Panc1 (cell line): Measurements from ENCODE around the gene GLIS1. TPM values are rescaled to one million over a fixed set of nuclear protein-coding genes. Genes with fewer than 3 reads are reported as not detected.

ENCODE experiments used
- ATAC-seq: fragments of 200-7000 bp; cut with Tn5 transposase; 2 replicates; pipeline ENCODE4 v1.9.1; 2020; ENCODE audit warnings: mild to moderate bottlenecking, moderate library complexity
- BruUV-seq: library from RNA; stranded (reverse); fragments of 400-500 nt; replicated peaks from 2 replicates; lab custom pipeline; 2021; lab: Mats Ljungman, UMichigan
- CTCF ChIA-PET: fragments of 300-600 bp; sonication (Branson Sonifier 250); formaldehyde crosslinking; loops from one replicate; lab custom pipeline; 2022; ENCODE audit warnings: antibody characterized with exemption; lab: Charles Lee
- POLR2A ChIA-PET: fragments of 300-600 bp; sonication (Branson Sonifier 250); formaldehyde crosslinking; loops from one replicate; lab custom pipeline; 2022; ENCODE audit warnings: antibody characterized with exemption; lab: Charles Lee
- DNase-seq: peaks from one replicate; pipeline ENCODE4 v3.0.0-alpha.2; 2010; ENCODE audit warnings: low read depth, low spot score
- H3K27ac ChIP-seq: 2 replicates; pipeline ENCODE4 v1.5.1; 2011; ENCODE audit warnings: mild to moderate bottlenecking, low read length, inconsistent platforms
- H3K27me3 ChIP-seq: fragments of 200-500 bp; sonication (Bioruptor generic); 2 replicates; pipeline ENCODE4 v1.6.0; 2014; ENCODE audit warnings: low read length, inconsistent platforms; ENCODE audit not compliant: control insufficient read depth, insufficient read depth
- H3K36me3 ChIP-seq: fragments of 200-500 bp; sonication (Bioruptor generic); 2 replicates; pipeline ENCODE4 v1.5.1; 2014; ENCODE audit warnings: inconsistent platforms, mild to moderate bottlenecking, low read length, moderate library complexity; ENCODE audit not compliant: control insufficient read depth, insufficient read depth
- H3K4me1 ChIP-seq: 2 replicates; pipeline ENCODE4 v1.5.1; 2011; ENCODE audit warnings: inconsistent platforms, mild to moderate bottlenecking, low read length, moderate library complexity; ENCODE audit not compliant: control insufficient read depth, insufficient read depth
- H3K4me3 ChIP-seq, 2 experiments: 2 replicates each; pipeline ENCODE4 v1.5.1; 2011 to 2012; ENCODE audit warnings: low read depth in 2 of 2, low read length in 2 of 2, mild to moderate bottlenecking in 2 of 2, inconsistent platforms in 1 of 2, moderate library complexity in 1 of 2
- H3K9me3 ChIP-seq: fragments of 200-500 bp; sonication (Bioruptor generic); 2 replicates; pipeline ENCODE4 v1.5.1; 2014; ENCODE audit warnings: low read depth, mild to moderate bottlenecking, inconsistent platforms, low read length, moderate library complexity; ENCODE audit not compliant: control insufficient read depth, insufficient read depth
- POLR2AphosphoS5 ChIP-seq: IDR thresholded peaks from 2 replicates; pipeline ENCODE4 v1.6.1; 2012; ENCODE audit warnings: mild to moderate bottlenecking, low read depth, low read length, moderate library complexity
- SIN3A ChIP-seq: IDR thresholded peaks from 2 replicates; pipeline ENCODE4 v1.6.1; 2012; ENCODE audit warnings: low read depth, mild to moderate bottlenecking, low read length, moderate library complexity, borderline replicate concordance; ENCODE audit not compliant: insufficient read depth
- TCF7L2 ChIP-seq: IDR thresholded peaks from 2 replicates; pipeline ENCODE4 v1.6.1; 2011; ENCODE audit warnings: mild to moderate bottlenecking, low read depth, low read length, inconsistent platforms
- in situ Hi-C: cut with HindIII; loops from 2 replicates; pipeline ENCODE4 v1.10.0; 2016; ENCODE audit warnings: low sequenced_read_pairs, low pct_unique_long_range_greater_than_20kb
- intact Hi-C: fragments of 100-400 bp; cut with micrococcal nuclease; formaldehyde crosslinking; loops from one replicate; pipeline ENCODE4 v1.10.0; 2022; ENCODE audit not compliant: unreplicated experiment
- total RNA-seq: library from RNA; stranded (reverse); gene quantifications from one replicate; pipeline ENCODE4 v1.2.1, GENCODE V29; 2021; ENCODE audit not compliant: unreplicated experiment
- TF ChIP-seq, protein P1 (sequence below), 2 experiments: IDR thresholded peaks; 2 replicates each; pipeline ENCODE4 v1.6.1; 2011 to 2012; ENCODE audit warnings: low read depth in 2 of 2, control low read depth in 1 of 2, low read length in 1 of 2, mild to moderate bottlenecking in 1 of 2, moderate library complexity in 1 of 2; ENCODE audit not compliant: insufficient read depth in 1 of 2
- TF ChIP-seq, protein P2 (sequence below): fragments of 450-650 bp; IDR thresholded peaks from 2 replicates; pipeline ENCODE4 v1.5.1; 2017; ENCODE audit warnings: mild to moderate bottlenecking

GLIS1 gene
- total RNA-seq, 1 experiment from 2014 or later, result 0.28 TPM

DNA sequence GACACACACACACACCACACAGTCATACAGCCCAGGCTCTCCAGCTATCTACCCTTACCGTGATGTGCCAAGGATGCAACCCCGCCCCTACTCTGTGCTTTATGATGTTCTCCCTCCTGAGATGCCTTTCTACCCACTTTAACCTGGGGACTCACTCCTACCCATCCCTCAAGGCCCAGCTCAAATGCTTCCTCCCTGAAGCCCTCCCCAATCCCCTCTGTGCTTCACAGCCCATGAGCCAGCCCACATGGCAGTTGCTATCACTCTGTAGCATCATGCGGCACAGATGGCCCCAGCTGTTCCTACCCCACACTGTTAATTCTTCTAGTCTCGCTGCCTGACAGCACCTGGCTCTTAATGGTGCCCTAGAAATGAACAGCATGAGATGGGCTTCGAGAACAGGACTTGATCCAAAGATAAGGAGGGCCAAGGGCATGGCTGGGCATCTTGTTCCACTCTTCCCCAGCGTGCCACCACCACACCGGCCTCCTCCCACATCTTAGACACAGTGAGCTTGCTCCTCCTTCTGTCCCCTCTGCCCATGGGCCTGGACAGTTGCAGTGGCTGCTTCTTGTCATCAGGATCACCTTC is 109.8 kb downstream of the GLIS1 start:
- TF ChIP-seq SIN3A (no peak), POLR2AphosphoS5 (no peak), TCF7L2 (no peak)
- TF ChIP-seq, protein P1, sequence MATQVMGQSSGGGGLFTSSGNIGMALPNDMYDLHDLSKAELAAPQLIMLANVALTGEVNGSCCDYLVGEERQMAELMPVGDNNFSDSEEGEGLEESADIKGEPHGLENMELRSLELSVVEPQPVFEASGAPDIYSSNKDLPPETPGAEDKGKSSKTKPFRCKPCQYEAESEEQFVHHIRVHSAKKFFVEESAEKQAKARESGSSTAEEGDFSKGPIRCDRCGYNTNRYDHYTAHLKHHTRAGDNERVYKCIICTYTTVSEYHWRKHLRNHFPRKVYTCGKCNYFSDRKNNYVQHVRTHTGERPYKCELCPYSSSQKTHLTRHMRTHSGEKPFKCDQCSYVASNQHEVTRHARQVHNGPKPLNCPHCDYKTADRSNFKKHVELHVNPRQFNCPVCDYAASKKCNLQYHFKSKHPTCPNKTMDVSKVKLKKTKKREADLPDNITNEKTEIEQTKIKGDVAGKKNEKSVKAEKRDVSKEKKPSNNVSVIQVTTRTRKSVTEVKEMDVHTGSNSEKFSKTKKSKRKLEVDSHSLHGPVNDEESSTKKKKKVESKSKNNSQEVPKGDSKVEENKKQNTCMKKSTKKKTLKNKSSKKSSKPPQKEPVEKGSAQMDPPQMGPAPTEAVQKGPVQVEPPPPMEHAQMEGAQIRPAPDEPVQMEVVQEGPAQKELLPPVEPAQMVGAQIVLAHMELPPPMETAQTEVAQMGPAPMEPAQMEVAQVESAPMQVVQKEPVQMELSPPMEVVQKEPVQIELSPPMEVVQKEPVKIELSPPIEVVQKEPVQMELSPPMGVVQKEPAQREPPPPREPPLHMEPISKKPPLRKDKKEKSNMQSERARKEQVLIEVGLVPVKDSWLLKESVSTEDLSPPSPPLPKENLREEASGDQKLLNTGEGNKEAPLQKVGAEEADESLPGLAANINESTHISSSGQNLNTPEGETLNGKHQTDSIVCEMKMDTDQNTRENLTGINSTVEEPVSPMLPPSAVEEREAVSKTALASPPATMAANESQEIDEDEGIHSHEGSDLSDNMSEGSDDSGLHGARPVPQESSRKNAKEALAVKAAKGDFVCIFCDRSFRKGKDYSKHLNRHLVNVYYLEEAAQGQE (IDR thresholded peaks at IDR 0.05; ENCODE audit: insufficient read depth in 1 of 2, low read depth in 2 of 2, low read length in 1 of 2), result no peak
- TF ChIP-seq, protein P2, sequence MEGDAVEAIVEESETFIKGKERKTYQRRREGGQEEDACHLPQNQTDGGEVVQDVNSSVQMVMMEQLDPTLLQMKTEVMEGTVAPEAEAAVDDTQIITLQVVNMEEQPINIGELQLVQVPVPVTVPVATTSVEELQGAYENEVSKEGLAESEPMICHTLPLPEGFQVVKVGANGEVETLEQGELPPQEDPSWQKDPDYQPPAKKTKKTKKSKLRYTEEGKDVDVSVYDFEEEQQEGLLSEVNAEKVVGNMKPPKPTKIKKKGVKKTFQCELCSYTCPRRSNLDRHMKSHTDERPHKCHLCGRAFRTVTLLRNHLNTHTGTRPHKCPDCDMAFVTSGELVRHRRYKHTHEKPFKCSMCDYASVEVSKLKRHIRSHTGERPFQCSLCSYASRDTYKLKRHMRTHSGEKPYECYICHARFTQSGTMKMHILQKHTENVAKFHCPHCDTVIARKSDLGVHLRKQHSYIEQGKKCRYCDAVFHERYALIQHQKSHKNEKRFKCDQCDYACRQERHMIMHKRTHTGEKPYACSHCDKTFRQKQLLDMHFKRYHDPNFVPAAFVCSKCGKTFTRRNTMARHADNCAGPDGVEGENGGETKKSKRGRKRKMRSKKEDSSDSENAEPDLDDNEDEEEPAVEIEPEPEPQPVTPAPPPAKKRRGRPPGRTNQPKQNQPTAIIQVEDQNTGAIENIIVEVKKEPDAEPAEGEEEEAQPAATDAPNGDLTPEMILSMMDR, result no peak
- BruUV-seq, result no TSS peak
- intact Hi-C loops, result no loop called here
- H3K4me1 ChIP-seq, result no peaks in the 10 kb centered on the region
- no peak overlapping the region for H3K4me3 ChIP-seq
- H3K27ac ChIP-seq, result no peak overlapping the region
- CTCF ChIA-PET, result no interaction called here
- POLR2A ChIA-PET, result no interaction called here
- DNase-seq, result no peak
- in situ Hi-C loops, result no loop called here
- H3K9me3 ChIP-seq, result no peaks in the 10 kb centered on the region
- H3K36me3 ChIP-seq, result no peaks in the 10 kb centered on the region
- no peaks in the 10 kb centered on the region for H3K27me3 ChIP-seq
- 0 out of 2 replicates have a peak, but pooled peaks have one; percentile 17 for ATAC-seq

DNA sequence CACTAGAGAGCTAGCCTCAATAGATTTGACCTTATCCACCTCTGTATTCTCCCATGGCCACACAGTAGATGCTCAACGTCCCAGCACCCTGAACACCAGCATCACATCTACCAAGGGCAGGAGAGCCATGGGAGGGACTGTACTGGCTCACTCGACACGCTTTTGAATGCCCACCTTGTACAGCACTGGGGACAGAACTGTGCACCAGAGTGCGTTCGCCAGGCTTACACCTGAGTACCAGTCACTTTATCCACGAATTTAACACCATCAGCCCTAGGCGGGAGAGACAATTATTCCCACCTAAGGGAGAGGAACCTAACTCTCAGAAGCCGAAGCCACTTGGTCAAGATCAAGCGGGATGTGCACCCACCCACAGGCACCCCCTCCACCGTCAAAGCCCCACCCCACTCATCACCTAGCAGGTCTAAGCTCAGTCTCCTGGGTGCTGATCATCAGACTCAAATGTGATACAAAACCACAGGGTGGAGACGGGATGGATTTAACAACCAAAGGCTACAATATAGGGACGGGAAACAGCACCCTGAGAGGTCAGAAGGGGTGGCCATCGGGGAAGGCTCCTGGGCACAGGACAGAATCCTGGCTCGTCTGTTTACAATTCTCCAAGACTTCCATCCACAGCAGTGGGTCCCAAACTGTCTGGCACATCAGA is 110.5 kb downstream of the GLIS1 start:
- ChIA-PET POLR2A (no interaction called here), CTCF (no interaction called here)
- no TSS peak for BruUV-seq
- intact Hi-C loops (no loop called here), in situ Hi-C loops (no loop called here)
- ATAC-seq (no peak), DNase-seq (no peak)
- Histone ChIP-seq H3K9me3 (no peaks in the 10 kb centered on the region), H3K4me1 (no peaks in the 10 kb centered on the region), H3K27me3 (no peaks in the 10 kb centered on the region), H3K36me3 (no peaks in the 10 kb centered on the region), H3K27ac (no peak overlapping the region), H3K4me3 (no peak overlapping the region)
- TF ChIP-seq, protein P2, result no peak
- TF ChIP-seq, protein P1 (IDR thresholded peaks at IDR 0.05; ENCODE audit: insufficient read depth in 1 of 2, low read depth in 2 of 2, low read length in 1 of 2), result no peak
- no peak for TF ChIP-seq POLR2AphosphoS5
- no peak for TF ChIP-seq TCF7L2
- TF ChIP-seq SIN3A, result no peak
